AG09309 (cell line): ENCODE measurements around the gene MCOLN2.

Source experiments
- DNase-seq: peaks from one replicate; pipeline ENCODE4 v3.0.0-alpha.2; 2010; ENCODE audit warnings: low read depth
- H3K4me3 ChIP-seq: 2 replicates; pipeline ENCODE4 v1.5.1; 2011; ENCODE audit warnings: mild to moderate bottlenecking, low read depth, low read length, moderate library complexity; ENCODE audit not compliant: control insufficient read depth
- CTCF ChIP-seq: IDR thresholded peaks from 2 replicates; pipeline ENCODE4 v1.5.1; 2011; ENCODE audit warnings: mild to moderate bottlenecking, low read depth, low read length, inconsistent platforms; ENCODE audit not compliant: insufficient read depth, control insufficient read depth; ENCODE audit errors: missing control alignments

Gene MCOLN2

GRCh38 chr1:85001742-85002141 lies 4.8 kb upstream of the MCOLN2 start:
- TF ChIP-seq CTCF = no peak
- no peak for DNase-seq
- H3K4me3 ChIP-seq = no peak overlapping the region

DNA sequence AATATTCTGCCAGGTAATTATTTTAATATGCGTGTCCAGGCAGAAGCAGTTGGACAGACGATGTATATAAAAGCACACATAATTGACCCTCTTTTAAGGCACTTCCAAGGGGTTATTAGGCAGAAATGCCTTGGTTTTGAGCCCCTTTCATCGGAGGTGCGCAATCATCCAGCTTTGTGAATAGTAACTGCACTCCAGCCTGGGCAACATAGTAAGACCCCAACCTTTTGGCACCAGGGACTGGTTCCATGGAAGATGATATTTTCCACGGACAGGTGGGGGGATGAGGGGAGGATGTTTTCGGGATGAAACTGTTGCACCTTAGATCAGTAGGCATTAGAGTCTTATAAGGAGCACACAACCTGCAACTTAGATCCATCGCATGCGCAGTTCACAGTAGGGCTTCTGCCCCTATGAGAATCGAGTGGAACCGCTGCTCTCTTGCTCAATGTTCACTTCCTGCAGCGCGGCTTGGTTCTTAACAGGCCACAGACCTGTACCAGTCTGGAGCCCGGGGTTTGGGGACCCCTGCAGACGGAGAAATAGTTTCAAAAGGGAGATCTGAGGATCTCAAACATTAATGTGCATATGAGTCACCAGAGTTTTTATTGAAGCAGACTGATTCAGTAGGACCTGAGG lies 1.8 kb upstream of the MCOLN2 start:
- TF ChIP-seq CTCF = no peak
- H3K4me3 ChIP-seq = no peak overlapping the region
- peak; percentile 2 for DNase-seq

- no peak for TF ChIP-seq CTCF
- DNase-seq = no peak
- peak overlapping the region; percentile 59 for H3K4me3 ChIP-seq
Measured at GRCh38 chr1:84997667-84998600, 1.0 kb upstream of the MCOLN2 start.

GRCh38 chr1:84995484-84996334 lies 1.2 kb downstream of the MCOLN2 start:
- no peak overlapping the region for H3K4me3 ChIP-seq

GRCh38 chr1:84991097-84991920 lies 5.6 kb downstream of the MCOLN2 start:
- no peak for DNase-seq
- no peak for TF ChIP-seq CTCF
- H3K4me3 ChIP-seq = no peak overlapping the region

More at GRCh38 chr1:84995484-84996334, 1.2 kb downstream of the MCOLN2 start:
- TF ChIP-seq CTCF = no peak
- no peak for DNase-seq
